ENCODE data around the gene ATP6V0A1. TPM values are rescaled to one million over a fixed set of nuclear protein-coding genes. Genes with fewer than 3 reads are reported as not detected.
"Not testable (repeated sequence)": the region's sequence is repeated elsewhere in the genome, so short reads cannot be mapped to it uniquely, and the experiment has no call there.

Gene ATP6V0A1
- total RNA-seq, 2 experiments from 2014 or later: 3.4 to 5.6 TPM

DNA sequence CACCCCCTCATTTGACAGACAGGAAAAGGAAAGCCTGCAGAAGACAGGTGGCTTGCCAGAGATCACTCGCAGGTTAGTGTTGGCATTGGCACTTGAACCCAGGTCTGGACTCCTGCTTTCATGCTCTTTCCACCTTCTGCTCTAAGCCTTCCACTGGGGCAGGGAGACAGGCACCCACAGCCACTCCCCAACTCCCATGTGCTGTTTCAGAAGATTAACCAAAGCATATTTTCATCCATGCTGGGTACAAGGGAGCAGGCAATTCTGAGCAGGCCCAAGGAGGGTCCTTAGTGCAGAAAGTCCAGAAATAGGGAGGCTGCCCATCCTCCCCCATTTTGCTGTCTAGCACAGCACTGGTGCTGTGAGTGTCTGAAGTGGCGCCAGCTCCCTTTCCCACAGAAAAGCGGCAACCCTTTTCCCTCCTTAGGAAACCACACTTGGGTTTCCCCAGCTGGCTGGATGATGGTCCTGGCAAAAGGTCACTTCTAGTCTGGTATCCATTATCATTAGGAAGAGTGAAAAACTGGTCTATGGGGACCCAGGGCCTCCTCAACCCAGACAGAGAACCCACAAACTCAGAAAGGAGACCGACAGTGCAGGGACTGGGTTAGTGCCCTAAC, 33.6 kb upstream of the ATP6V0A1 start:
- Mint-ChIP-seq H3K27ac (no peak overlapping the region), H3K4me1 (peaks cover 15% of the 10 kb centered on the region), H3K36me3 (no peaks in the 10 kb centered on the region), H3K27me3 (peaks cover 32% of the 10 kb centered on the region), H3K9me3 (no peaks in the 10 kb centered on the region), H3K4me3 (no peak overlapping the region)
- no peak for DNase-seq

DNA sequence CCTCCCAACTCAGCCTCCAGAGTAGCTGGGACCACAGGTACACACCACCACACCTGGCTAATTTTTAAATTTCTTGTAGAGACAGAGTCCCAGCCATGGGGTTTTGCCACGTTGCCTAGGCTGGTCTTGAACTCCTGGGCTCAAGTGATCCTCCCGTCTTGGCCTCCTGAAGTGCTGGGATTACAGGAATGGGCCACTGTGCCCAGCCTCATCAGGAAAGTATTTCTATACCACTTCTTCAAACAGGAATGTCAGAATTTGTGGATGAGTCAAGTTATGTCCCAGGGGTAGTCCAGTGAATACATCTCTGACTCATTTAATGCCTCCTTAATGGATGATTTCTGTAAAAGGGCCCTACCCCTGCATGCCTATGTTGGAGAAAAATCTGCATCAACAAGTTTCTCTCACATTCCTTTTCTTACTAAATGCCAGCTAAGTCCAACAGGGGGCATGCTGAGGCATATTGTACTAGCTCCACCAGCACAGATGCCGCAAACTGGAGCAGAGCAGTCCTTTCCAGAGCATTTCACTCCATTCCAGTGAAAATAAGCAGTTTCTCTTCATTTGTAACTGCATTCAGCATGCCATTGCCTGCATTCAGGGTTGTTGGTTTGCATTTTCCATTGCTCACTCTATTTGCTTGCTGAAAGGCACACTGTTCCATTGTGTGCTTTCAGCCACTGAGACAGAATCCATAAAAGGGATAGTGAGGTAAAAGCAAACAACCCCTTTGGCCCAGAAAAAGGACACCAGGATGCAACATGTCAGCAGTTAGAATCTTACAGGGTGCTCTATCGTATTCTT, 30.3 kb upstream of the ATP6V0A1 start:
- peaks cover 6% of the 10 kb centered on the region for H3K27me3 Mint-ChIP-seq
- DNase-seq: no peak
- peaks cover 5% of the 10 kb centered on the region for H3K4me1 Mint-ChIP-seq
- no peaks in the 10 kb centered on the region for H3K9me3 Mint-ChIP-seq
- no peak overlapping the region for H3K27ac Mint-ChIP-seq
- no peaks in the 10 kb centered on the region for H3K36me3 Mint-ChIP-seq
- no peak overlapping the region for H3K4me3 Mint-ChIP-seq

DNA sequence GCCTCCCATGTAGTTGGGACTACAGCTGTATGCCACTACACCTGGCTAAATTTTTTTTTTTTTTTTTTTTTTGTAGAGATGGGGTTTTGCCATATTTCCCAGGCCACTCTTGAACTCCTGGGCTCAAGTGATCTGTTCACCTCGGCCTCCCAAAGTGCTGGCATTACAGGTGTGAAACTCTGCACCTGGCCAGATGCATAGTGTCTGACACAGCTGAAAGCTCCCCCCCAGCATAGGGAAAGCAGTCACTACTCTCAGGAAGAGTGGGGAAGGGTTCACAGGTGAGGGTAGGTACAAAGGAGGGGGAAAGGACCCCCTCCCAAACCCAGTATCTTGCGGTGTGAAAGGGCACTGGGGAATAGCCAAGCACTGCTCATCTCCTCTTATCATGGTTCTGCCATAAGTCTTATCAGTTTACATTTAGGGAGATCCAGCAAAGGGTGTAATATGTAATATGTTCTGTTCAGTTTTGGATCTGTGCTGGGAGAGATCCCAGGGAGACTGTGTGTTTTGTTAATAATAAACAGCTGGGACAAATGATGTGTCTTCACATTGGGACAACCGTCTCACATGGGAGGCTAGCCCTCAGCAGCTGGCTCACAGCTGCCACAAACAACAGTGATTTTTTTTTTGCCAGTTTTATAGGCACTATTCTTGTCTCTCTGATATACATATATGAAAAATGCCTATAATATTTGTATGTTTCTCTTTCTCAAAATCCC, 28.8 kb upstream of the ATP6V0A1 start:
- no peaks in the 10 kb centered on the region for H3K36me3 Mint-ChIP-seq
- H3K4me1 Mint-ChIP-seq: peaks cover 4% of the 10 kb centered on the region
- no peak overlapping the region for H3K4me3 Mint-ChIP-seq
- no peak for DNase-seq
- no peaks in the 10 kb centered on the region for H3K27me3 Mint-ChIP-seq
- no peak overlapping the region for H3K27ac Mint-ChIP-seq
- no peaks in the 10 kb centered on the region for H3K9me3 Mint-ChIP-seq

DNA sequence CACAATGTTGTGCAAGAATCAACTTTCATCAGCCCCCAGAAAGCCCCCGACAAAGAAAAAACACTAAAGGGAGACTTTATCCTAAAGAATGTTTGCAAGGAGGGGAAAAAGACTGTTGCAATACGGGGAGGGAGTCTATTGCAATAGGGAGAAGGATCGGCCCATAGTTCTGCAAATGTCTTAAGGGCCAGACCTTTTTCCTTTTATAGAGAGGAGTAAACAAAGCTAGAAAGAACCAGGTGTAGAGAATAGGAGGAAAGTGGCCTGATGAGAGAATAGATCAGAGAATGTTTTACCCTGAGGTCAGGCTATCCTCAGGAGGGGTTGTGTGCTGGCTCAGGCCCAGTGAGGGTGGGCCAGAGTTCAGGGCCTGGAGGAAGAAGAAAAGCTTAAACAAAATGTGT, 26.9 kb upstream of the ATP6V0A1 start:
- H3K27ac Mint-ChIP-seq: no peak overlapping the region
- DNase-seq: no peak
- H3K4me3 Mint-ChIP-seq: no peak overlapping the region
- no peaks in the 10 kb centered on the region for H3K9me3 Mint-ChIP-seq
- peaks cover 4% of the 10 kb centered on the region for H3K4me1 Mint-ChIP-seq
- no peaks in the 10 kb centered on the region for H3K27me3 Mint-ChIP-seq
- no peaks in the 10 kb centered on the region for H3K36me3 Mint-ChIP-seq

DNA sequence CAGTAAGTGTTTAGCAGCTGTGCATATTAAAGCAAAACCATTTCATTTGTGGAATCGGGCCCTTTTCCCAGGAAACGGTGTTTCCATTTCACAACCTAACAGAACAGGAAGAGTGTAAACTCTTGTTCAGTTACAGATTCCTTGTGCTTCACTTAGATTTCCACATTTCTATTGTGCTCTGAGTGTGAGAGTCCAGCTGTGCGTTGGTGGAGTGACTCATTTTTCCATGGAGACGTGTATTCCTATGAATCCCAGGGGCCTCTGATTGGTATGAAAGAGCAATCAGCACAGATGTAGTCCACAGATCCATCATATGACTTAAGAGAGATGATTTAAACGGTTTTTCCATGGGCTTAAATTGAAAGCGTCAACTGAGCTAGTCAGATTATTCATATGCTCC, 22.3 kb upstream of the ATP6V0A1 start:
- H3K27ac Mint-ChIP-seq: no peak overlapping the region
- H3K4me3 Mint-ChIP-seq: no peak overlapping the region
- no peak for DNase-seq
- H3K36me3 Mint-ChIP-seq: no peaks in the 10 kb centered on the region
- peaks cover under 1% of the 10 kb centered on the region for H3K4me1 Mint-ChIP-seq
- no peaks in the 10 kb centered on the region for H3K27me3 Mint-ChIP-seq
- no peaks in the 10 kb centered on the region for H3K9me3 Mint-ChIP-seq

DNA sequence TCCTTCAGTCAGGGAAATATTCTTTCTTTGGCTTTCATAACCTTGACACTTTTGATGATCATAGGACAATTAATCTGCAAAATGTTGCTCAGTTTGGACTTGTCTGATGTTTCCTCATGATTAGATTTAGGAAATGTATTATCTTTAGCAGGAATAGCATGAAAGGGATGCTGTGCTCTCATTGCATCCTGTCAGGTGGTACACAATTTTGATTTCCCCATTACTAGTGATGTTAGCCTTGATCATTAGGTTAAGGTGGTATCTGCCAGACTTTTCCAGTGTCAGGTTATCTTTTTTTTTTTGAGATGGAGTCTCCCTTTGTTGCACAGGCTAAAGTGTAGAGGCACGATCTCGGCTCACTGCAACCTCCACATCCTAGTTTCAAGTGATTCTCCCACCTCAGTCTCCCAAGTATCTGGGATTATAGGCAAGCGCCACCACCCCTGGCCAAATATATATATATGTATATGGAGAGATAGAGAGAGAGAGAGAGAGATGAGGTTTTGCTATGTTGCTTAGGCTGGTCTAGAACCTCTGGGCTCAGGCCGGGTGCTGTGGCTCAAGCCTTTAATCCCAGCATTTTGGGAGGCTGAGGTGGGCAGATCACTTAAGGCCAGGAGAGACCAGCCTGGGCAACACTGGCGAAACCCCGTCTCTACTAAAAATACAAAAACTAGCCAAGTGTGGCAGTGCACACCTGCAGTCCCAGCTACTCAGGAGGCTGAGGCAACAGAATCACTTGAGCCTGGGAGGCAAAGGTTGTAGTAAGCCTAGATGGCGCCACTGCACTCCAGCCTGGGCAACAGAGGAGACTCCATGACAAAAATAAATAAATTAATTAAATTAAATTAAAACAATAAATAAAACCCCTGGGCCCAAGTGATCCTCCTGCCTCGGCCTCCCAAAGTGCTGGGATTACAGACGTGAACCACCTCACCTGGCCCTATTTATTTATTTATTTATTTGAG, 19.8 kb upstream of the ATP6V0A1 start:
- Mint-ChIP-seq H3K4me1 (peaks cover 7% of the 10 kb centered on the region), H3K9me3 (no peaks in the 10 kb centered on the region), H3K36me3 (no peaks in the 10 kb centered on the region), H3K4me3 (no peak overlapping the region), H3K27me3 (no peaks in the 10 kb centered on the region), H3K27ac (no peak overlapping the region)
- peak; percentile 36 for DNase-seq

DNA sequence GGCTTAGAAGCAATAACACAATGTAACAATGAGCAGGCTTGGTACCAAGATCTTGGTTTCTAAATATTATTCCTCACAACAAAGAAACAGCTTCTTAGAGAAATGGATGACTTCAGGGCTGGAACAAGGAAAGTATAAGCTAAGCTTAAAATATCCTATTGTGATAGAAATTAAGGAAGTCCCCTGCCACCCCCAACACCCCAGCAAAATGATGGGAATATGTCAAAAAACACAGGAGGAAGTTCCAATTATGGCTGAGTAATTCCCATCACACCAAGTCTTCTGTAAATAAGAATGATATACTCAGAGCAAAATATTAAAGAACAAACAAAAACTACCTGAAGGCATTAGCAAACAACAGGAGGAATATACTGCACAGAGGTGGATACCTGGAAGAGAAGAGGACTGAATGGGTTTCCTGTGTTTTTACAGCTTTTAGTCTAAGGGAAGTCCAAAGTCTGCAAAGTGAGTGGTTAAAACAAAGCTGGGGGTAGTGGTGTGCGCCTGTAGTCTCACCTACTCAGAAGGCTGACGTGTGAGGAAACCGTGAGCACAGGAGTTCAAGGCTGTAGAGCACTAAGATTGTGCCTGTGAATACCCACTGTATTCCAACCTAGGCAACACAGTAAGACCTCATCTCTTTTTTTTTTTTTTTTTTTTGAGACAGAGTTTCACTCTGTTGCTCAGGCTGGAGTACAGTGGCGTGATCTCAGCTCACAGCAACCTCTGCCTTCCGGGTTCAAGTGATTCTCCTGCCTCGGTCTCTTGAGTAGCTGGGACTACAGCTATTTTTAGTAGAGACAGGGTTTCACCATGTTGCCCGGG, 17.1 kb upstream of the ATP6V0A1 start:
- Mint-ChIP-seq H3K4me3 (no peak overlapping the region), H3K9me3 (no peaks in the 10 kb centered on the region), H3K27me3 (no peaks in the 10 kb centered on the region), H3K27ac (no peak overlapping the region), H3K4me1 (peaks cover 10% of the 10 kb centered on the region), H3K36me3 (no peaks in the 10 kb centered on the region)
- DNase-seq: no peak

DNA sequence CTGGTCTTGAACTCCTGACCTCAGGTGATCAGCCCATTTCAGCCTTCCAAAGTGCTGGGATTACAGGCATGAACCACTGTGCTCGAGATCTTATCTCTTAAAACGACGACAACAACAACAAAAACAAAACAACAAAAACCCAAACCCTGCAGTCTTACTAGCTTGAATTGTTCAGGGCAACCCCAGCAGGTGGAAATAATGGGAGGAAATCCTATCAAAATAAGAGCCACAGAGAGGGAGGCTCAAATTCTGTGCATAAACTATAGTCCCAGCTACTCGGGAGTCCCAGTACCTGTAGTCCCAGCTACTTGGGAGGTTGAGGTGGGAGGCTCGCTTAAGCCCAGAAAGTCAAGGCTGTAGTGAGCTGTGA, 16.5 kb upstream of the ATP6V0A1 start:
- Mint-ChIP-seq H3K27me3 (no peaks in the 10 kb centered on the region), H3K27ac (no peak overlapping the region), H3K4me1 (peaks cover 12% of the 10 kb centered on the region), H3K36me3 (no peaks in the 10 kb centered on the region), H3K9me3 (no peaks in the 10 kb centered on the region), H3K4me3 (no peak overlapping the region)
- DNase-seq: no peak

DNA sequence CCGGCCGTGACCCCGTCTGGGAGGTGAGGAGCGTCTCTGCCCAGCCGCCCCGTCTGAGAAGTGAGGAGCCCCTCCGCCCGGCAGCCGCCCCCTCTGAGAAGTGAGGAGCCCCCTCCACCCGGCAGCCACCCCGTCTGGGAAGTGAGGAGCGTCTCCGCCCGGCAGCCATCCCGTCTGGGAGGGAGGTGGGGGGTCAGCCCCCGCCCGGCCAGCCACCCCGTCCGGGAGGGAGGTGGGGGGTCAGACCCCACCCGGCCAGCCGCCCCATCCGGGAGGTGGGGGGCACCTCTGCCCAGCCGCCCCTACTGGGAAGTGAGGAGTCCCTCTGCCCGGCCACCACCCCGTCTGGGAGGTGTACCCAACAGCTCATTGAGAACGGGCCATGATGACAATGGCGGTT, 9.5 kb upstream of the ATP6V0A1 start:
- not testable (repeated sequence) for H3K4me3 Mint-ChIP-seq, H3K9me3 Mint-ChIP-seq, H3K36me3 Mint-ChIP-seq, H3K27me3 Mint-ChIP-seq, DNase-seq, H3K27ac Mint-ChIP-seq
- H3K4me1 Mint-ChIP-seq: peaks cover 13% of the 10 kb centered on the region

DNA sequence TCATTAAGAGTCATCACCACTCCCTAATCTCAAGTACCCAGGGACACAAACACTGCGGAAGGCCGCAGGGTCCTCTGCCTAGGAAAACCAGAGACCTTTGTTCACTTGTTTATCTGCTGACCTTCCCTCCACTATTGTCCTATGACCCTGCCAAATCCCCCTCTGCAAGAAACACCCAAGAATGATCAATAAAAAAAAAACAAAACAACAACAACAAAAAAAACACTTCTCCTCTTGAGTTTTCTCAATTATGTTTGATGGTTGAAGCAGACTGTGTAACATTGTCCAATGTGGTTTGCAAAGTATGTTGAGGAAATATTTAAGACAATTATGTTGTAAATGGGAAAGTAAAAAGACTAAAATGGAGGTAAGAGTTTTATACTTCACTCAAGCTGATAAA, 8.8 kb upstream of the ATP6V0A1 start:
- not testable (repeated sequence) for H3K9me3 Mint-ChIP-seq, H3K27me3 Mint-ChIP-seq, H3K4me3 Mint-ChIP-seq

DNA sequence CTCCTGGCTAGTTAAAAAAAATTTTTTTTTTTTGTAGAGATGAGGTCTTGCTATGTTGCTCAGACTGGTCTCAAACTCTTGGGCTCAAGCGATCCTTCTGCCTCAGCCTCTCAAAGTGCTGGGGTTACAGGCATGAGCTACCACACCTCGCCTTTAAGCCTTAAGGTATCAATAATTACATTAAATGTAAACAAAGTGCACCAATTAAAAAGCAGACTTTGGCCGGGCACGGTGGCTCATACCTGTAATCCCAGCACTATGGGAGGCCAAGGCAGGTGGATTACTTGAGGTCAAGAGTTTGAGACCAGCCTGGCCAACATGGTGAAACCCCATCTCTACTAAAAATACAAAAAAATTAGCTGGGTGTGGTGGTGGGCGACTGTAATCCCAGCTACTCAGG, 7.4 kb upstream of the ATP6V0A1 start:
- peaks cover 14% of the 10 kb centered on the region for H3K4me1 Mint-ChIP-seq
- H3K36me3 Mint-ChIP-seq, H3K4me3 Mint-ChIP-seq, H3K27ac Mint-ChIP-seq, H3K9me3 Mint-ChIP-seq, H3K27me3 Mint-ChIP-seq, DNase-seq: not testable (repeated sequence)

More for the DNA sequence above, 8.8 kb upstream of the ATP6V0A1 start:
- peaks cover 13% of the 10 kb centered on the region for H3K4me1 Mint-ChIP-seq
- not testable (repeated sequence) for H3K27ac Mint-ChIP-seq, DNase-seq, H3K36me3 Mint-ChIP-seq

DNA sequence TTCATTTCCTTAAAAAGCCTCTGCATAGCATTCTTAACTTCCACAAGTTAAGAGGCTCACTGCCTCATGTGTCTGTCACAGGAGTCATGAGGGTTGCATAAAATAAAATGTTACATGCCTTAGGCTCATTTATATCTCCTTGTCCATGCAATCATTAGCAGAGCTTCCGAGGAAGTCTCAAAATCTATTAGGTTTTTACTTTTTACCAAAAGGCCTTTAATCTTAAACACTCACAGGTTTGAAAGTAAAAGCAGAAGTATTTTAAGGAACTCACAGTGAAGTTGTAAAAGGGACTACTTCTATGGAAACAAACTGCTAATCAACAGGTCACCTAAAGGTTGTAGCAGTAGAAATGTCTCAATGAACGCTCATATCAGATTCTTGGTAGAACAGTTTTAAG, 5.2 kb upstream of the ATP6V0A1 start:
- H3K4me1 Mint-ChIP-seq: peaks cover 24% of the 10 kb centered on the region
- no peak overlapping the region for H3K27ac Mint-ChIP-seq
- no peak for DNase-seq
- peaks cover 2% of the 10 kb centered on the region for H3K36me3 Mint-ChIP-seq
- no peaks in the 10 kb centered on the region for H3K27me3 Mint-ChIP-seq
- peaks cover 2% of the 10 kb centered on the region for H3K9me3 Mint-ChIP-seq
- H3K4me3 Mint-ChIP-seq: no peak overlapping the region

DNA sequence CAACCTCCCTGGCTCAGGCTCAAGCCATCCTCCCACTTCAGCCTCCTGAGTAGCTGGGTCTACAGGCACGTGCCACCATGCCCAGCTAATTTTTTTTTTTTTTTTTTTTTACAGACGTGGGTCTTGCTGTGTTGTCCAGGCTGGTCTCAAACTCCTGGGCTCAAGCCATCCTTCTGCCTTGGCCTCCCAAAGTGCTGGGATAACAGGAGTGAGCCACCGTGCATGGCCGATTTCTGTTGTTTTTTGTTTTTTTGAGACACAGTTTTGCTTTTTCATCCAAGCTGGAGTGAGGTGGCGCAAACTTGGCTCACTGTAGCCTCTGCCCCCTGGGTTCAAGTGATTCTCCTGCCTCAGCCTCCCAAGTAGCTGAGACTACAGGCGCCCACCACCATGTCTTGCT, 3.7 kb upstream of the ATP6V0A1 start:
- H3K36me3 Mint-ChIP-seq, DNase-seq, H3K27me3 Mint-ChIP-seq, H3K27ac Mint-ChIP-seq, H3K4me3 Mint-ChIP-seq, H3K9me3 Mint-ChIP-seq: not testable (repeated sequence)
- peaks cover 37% of the 10 kb centered on the region for H3K4me1 Mint-ChIP-seq
